Measurements from ENCODE around the gene TAP2. TPM values are rescaled to one million over a fixed set of nuclear protein-coding genes. Genes with fewer than 3 reads are reported as not detected.

TAP2 gene
- total RNA-seq, 1 donor from 2014 or later = 56.4 TPM

- intact Hi-C loops (cut with DNase I) = no loop called here
- ATAC-seq = no peak
Observed at GRCh38 chr6:32858194-32858593, 19.7 kb upstream of the TAP2 start.

GRCh38 chr6:32857156-32857891 lies 18.8 kb upstream of the TAP2 start:
- intact Hi-C loops (cut with DNase I) = no loop called here
- Histone ChIP-seq H3K4me1 (peaks cover 5% of the 10 kb centered on the region), H3K27me3 (no peaks in the 10 kb centered on the region), H3K36me3 (peaks cover 30% of the 10 kb centered on the region), H3K4me3 (no peak overlapping the region), H3K9me3 (no peaks in the 10 kb centered on the region), H3K27ac (no peak overlapping the region)
- no peak for DNase-seq
- TF ChIP-seq CTCF (IDR thresholded peaks at IDR 0.05) = no peak
- no peak for ATAC-seq

More at GRCh38 chr6:32858194-32858593, 19.7 kb upstream of the TAP2 start:
- Histone ChIP-seq H3K36me3 (peaks cover 30% of the 10 kb centered on the region), H3K27ac (no peak overlapping the region), H3K4me3 (no peak overlapping the region), H3K4me1 (peaks cover 4% of the 10 kb centered on the region), H3K9me3 (no peaks in the 10 kb centered on the region), H3K27me3 (no peaks in the 10 kb centered on the region)
- TF ChIP-seq CTCF (IDR thresholded peaks at IDR 0.05) = no peak
- no peak for DNase-seq

GRCh38 chr6:32855467-32856174 lies 17.1 kb upstream of the TAP2 start:
- Histone ChIP-seq H3K9me3 (no peaks in the 10 kb centered on the region), H3K27me3 (no peaks in the 10 kb centered on the region), H3K4me1 (peaks cover 22% of the 10 kb centered on the region), H3K4me3 (peak overlapping the region; percentile 98), H3K36me3 (peaks cover 40% of the 10 kb centered on the region), H3K27ac (peak overlapping the region; percentile 97)
- no peak for DNase-seq
- no peak for TF ChIP-seq CTCF (IDR thresholded peaks at IDR 0.05)
- ATAC-seq = no peak
- intact Hi-C loops (cut with DNase I) = no loop called here

- Histone ChIP-seq H3K4me1 (peaks cover 23% of the 10 kb centered on the region), H3K9me3 (no peaks in the 10 kb centered on the region), H3K27ac (peak overlapping the region; percentile 97), H3K4me3 (peak overlapping the region; percentile 98), H3K36me3 (peaks cover 47% of the 10 kb centered on the region), H3K27me3 (no peaks in the 10 kb centered on the region)
- TF ChIP-seq CTCF (IDR thresholded peaks at IDR 0.05) = no peak
- intact Hi-C loops (cut with DNase I) = no loop called here
- ATAC-seq (peak; percentile 32), DNase-seq (no peak)
Observed at GRCh38 chr6:32854376-32855178, 16.0 kb upstream of the TAP2 start.

GRCh38 chr6:32853541-32854375 lies 15.2 kb upstream of the TAP2 start, which contains the start of the genes PSMB9 and TAP1:
PSMB9 (plus strand) TSS chr6:32854192; CDS start chr6:32854230, 38 bp downstream.
TAP1 (minus strand) TSS chr6:32853704; CDS start chr6:32853636, 68 bp downstream.
- DNase-seq = peak; percentile 97
- H3K9me3 ChIP-seq = no peaks in the 10 kb centered on the region
- H3K27me3 ChIP-seq = no peaks in the 10 kb centered on the region
- peak; percentile 78 for TF ChIP-seq CTCF (IDR thresholded peaks at IDR 0.05)
- H3K4me3 ChIP-seq = peak within 1 kb of the TSS; percentile 98
- intact Hi-C loops (cut with DNase I) = no loop called here
- H3K36me3 ChIP-seq = peaks cover 47% of the 10 kb centered on the region
- peak within 1 kb of the TSS; percentile 97 for H3K27ac ChIP-seq
- peak; percentile 94 for ATAC-seq
- peaks cover 23% of the 10 kb centered on the region for H3K4me1 ChIP-seq

Measured in upper lobe of right lung (tissue), 1 donor.